Activated CD4-positive, alpha-beta T cell treated with anti-CD3 and anti-CD28 coated beads for 24 hours (primary cell): Measurements from ENCODE around the gene SHROOM1.
"Not testable (repeated sequence)": the region's sequence is repeated elsewhere in the genome, so short reads cannot be mapped to it uniquely, and the experiment has no call there.

Experiments used
- DNase-seq, 2 donors: peaks; one replicate each; pipeline ENCODE4 v3.0.0-alpha.2; 2020; ENCODE audit warnings: low read depth in 2 of 2

Gene SHROOM1, protein sequence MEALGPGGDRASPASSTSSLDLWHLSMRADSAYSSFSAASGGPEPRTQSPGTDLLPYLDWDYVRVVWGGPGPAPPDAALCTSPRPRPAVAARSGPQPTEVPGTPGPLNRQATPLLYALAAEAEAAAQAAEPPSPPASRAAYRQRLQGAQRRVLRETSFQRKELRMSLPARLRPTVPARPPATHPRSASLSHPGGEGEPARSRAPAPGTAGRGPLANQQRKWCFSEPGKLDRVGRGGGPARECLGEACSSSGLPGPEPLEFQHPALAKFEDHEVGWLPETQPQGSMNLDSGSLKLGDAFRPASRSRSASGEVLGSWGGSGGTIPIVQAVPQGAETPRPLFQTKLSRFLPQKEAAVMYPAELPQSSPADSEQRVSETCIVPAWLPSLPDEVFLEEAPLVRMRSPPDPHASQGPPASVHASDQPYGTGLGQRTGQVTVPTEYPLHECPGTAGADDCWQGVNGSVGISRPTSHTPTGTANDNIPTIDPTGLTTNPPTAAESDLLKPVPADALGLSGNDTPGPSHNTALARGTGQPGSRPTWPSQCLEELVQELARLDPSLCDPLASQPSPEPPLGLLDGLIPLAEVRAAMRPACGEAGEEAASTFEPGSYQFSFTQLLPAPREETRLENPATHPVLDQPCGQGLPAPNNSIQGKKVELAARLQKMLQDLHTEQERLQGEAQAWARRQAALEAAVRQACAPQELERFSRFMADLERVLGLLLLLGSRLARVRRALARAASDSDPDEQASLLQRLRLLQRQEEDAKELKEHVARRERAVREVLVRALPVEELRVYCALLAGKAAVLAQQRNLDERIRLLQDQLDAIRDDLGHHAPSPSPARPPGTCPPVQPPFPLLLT

DNA sequence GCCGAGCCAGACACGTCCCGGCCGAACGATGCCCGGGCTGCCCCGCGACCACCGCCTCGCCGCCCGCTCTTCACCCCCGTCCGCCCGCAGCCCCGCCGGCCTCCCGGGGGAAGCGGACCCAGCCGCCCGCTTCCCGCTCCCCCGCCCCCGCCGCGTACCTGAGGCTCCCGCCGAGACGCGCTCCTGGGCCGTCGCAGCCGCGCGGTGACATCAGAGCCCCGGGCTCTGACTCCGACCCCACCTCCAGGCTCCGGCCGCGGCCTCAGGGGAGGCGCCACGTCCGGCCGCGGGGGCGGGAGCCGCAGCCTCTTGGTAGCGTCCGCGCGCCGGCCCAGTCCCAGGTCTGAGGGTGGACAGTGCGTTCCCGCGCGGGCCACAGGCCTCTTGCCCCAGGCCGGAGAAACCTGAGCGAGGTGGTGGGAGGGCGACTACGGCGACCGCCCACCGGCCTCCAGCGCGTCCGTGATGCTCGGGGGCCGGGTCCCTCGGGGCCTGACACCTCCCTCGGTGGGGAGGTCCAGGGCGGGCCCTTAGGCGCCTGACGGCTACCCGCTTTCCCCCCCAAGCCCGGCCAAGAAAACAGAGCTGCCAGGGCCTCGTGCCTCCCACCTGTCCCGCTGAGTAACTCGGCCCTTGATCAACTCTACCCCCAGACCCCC lies at the start of gene SHROOM1:
Gene SHROOM1 (minus strand): TSS at position 212 of the 659 bp plus-strand sequence. CDS start 4,507 bp downstream, outside the sequence.
- DNase-seq: no peak

- no peak for DNase-seq
Measured at GRCh38 chr5:132877938-132878337, 47.5 kb upstream of the SHROOM1 start.

DNA sequence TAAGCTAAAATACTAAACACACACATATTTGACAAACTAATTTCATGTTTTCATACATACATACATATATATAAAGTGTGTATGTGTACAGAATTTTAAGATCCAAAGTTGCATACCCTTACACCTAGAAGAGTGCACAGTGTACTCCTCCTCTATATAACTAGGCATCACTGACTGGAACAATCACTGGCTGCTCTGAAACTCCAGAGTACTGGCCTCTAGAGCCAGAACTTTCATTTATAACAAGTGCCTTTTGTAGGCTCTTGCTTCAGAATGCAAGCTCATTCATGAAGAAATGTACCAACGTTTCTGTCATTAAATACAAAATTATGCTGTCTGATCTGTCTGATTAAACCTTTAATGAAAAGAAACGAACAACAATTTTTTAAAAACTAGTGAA lies 47.0 kb upstream of the SHROOM1 start:
- no peak for DNase-seq

GRCh38 chr5:132876020-132876759 lies 45.7 kb upstream of the SHROOM1 start:
- no peak for DNase-seq

DNA sequence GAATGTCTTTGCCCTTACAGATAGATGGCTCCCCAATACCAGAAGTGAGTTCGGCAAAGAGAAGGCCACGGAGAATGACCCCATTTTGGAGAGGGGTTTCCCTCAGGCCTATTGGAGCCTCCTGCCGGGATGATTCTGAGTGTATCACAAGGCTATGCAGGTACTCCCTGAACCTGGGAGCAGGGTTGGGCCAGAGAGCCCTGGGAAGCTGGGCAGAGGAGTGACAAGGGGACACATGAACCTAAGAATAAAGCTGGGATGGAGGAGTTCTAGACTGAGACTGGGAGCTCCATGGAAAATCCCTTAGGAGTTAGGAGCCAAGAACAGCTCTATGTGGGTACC lies 43.5 kb upstream of the SHROOM1 start:
- no peak for DNase-seq

DNA sequence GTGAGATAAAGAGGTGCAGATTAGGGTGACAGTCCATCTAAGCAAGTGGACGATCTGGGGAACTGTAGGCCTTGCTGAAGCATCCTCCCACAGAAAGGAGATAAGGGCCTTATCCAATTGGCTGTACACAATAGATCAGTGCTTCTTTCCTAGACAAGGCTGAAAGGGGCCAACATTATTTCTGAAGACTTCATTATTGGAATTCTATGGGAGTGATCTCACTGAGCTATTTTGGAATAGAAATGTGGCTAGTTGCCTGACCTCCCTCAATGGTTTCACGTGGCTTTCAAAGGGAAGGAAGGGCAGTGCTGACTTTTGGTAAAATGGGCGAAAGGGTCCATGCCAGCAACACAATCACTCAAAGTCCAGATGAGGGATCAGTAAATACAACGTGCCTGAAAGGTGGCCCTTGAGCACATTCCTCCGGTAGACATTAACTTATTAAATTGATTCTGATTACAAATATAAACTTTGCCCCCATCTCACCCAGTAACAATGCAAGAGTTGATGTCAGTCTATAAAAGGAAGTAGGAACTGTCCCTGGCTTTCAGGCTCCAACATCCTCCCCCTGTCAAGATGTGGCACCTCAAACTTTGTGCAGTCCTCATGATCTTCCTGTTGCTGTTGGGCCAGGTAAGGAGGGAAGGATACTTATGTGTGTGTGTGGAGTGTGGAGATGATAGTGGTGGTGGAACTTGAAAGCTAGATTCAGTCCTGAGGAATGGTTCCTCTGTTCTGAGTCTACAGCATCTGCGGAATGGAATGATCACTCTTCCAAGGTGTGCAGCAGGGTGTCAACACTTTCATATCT lies 42.9 kb upstream of the SHROOM1 start, which contains the start of gene LEAP2:
Gene LEAP2 (plus strand): TSS at position 550 of the 811 bp plus-strand sequence. CDS start 27 bp downstream, at position 577.
- no peak for DNase-seq

DNA sequence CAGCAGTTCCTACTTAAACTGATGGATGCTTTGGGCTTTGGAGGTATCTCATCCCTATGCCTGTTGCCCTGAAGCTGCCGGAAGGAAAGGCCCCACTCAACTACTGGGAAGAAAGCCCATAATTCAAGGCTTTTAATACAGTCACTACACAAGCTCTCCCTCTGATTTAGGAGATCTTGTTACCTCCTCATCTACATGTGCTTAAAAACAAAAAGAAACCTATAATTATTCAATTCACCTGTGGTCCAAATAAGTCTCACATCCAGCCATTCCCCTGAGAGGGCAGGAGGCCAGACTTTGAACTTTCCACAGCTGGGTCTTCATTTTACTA lies 42.3 kb upstream of the SHROOM1 start:
- no peak for DNase-seq

DNA sequence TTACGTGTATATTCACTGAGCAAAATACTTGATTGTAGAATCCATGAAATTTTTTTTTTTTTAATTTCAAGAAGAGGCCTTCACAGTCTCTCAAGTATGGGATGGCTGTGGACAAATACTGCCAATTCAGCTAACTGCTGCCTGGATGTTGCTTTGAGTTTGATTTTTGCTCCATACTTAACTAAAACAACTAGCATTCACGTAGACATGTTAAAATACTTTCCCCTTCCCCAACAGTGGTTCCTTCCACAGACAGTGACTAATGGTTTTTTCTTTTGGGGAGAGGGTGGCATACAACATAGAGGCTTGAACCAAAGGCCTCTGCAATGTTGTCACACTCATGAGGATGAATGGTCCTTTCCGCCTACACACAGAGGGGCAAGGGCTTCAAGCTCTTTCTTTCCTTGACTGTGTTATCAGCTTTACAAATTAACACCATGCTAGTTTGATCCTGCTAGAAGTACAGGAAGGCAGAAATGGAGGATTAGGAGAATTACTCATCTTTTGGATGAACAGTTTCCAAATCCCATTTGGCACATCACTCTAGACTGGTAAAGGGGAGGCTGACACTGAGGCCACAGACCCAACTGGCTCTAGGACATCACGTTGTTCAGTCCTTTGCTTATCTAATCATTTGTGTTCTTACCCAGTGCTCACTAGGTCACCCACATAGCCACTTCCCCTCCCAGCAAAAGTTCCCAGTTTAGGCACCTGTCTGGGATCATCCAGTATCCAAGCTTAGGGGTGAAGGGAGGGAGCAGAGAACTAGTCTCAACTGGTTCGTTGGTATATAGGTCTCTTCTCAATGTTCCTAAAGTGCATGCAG lies 41.2 kb upstream of the SHROOM1 start:
- DNase-seq: no peak

- DNase-seq: no peak
Measured at GRCh38 chr5:132870801-132871200, 40.4 kb upstream of the SHROOM1 start.

DNA sequence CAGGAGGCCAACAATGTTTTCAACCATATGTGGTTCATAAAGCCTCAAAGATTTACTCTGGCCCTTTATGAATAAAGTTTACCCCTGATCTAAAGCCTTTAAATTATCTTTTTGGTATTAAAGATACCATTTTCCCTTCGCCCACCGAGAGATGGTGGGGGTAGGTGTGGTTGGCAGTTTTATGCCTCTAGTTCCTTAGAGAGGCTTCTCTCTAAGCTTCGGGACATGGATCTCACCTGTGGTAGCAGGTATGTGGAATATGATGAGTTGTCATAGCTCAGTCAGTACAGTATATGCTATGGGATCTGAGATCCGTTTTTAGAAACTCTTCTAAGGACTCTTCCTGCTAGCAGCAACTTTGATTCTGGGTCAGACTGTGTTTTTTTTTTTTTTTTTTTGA lies 38.3 kb upstream of the SHROOM1 start:
- DNase-seq: no peak

GRCh38 chr5:132867046-132867451 lies 36.6 kb upstream of the SHROOM1 start:
- DNase-seq: no peak

DNA sequence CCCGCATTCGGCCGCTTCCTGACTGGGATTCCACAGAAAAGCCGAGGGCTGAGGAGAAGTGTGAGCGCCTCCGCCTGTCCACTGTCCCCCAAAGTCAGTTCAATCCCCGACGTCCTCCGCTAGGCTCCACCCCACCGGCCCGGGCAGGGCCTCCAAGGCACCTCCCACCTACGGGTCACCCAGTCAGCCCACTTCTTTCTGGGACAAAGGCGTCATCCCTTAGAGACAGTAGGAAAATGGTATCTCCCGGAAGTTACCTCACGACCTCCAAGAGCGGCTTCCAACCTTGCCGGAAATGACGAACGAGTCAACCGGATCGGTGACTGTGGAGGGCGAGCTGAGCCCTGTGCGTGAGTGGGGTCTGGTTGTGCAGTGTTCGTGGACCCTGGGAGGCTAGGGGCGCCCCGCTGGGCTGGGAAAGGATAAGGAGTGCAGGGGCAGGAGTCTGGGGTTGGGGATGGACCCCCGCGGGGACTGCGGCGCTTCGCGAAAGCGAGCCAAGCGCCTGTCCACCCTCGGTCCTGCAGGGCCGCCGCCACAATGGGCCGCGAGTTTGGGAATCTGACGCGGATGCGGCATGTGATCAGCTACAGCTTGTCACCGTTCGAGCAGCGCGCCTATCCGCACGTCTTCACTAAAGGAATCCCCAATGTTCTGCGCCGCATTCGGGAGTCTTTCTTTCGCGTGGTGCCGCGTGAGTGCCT lies 36.0 kb upstream of the SHROOM1 start, which contains the start of the genes GDF9 and UQCRQ:
Gene GDF9 (minus strand): TSS at position 128 of the 704 bp plus-strand sequence. CDS start 1,936 bp downstream, outside the sequence.
Gene UQCRQ (plus strand): TSS at position 301 of the 704 bp plus-strand sequence. CDS start 240 bp downstream, at position 541.
- DNase-seq: peak; percentile 85

DNA sequence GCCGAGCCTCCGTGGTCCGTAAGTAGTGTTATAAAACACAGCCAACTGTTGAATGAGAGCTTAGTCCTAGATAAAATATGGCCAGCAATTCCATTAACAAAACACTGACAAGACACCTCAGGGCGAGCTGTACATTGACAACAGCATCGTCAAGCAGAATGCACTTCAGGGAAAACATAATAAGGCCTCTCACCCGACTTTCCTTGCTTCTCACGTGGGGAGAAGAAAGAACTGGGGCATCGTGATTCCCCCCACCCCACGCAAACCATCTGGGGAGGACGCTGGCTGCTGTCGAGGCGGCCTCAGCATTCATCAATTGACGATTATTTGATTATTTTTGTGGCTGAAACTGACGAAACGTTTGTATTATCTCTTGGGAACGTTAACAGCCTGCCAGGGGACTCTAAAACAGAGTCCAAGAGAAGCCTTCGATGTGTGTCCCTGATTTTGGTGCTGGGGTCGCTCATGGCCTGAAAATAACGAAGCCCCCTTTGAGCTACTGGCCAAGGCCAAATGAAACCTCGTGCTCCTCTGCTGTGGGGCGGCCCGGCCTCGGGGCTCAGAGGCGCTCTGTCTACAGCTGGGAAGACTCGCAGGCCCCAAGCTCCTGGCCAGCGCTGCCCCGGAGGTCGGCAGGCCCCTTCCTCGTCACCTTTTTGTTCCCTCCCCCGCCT lies 35.4 kb upstream of the SHROOM1 start:
- DNase-seq: no peak

DNA sequence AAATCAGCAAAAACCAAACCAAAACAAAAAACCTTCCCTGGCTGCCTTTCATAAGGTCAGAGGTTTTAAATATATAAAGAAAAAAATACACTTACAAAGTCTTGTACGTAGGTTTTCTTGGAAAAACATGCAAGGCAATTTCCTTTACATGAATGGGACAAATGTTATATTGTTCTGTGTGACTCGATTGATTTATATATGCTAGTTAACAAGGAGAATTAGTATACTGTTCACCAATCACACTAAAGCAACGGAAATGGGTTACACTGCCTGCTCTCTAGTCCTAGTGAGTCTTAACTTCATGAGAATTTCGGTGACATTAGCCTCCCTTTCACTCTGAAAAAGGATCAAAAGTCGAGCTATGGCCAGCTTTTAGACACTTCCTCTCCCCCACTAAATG lies 30.3 kb upstream of the SHROOM1 start:
- DNase-seq: no peak

DNA sequence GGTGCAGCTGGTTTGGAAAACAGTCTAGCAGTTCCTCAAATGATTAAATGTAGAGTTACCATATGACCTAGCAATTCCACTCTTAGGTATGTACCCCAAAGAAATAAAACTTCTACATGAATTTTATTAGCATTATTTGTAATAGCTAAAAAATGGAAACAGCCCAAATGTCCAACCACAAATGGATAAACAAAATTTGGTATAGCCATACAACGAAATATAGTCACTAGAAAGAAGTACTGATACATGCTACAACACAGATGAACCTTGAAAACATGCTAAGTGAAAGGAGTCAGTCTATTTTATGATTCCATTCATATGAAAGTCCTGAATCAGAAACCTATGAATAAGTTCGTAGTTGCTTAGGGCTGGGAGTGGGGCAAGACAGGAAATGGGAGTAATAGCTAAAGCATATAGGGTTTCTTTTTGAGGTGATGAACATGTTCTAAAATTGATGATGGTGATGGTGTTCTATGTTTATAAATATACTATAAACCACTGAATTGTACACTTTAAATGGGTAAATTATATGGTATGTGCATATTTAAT lies 29.5 kb upstream of the SHROOM1 start:
- no peak for DNase-seq

- no peak for DNase-seq
Measured at GRCh38 chr5:132856011-132856410, 25.6 kb upstream of the SHROOM1 start.

DNA sequence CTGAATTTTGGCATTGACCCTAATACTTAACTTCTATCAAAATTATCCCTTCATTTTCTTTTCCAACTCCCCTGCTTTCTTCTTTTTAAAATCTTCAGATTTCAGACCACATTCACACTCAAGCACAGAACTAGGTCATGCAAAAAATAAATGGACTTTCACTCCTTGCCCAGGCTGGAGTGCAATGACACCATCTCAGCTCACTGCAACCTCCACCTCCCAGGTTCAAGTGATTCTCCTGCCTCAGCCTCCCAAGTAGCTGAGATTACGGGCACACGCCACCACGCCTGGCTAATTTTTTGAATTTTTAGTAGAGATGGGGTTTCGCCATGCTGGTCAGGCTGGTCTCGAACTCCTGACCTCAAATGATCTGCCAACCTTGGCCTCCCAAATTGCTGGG lies 24.5 kb upstream of the SHROOM1 start:
- not testable (repeated sequence) for DNase-seq

DNA sequence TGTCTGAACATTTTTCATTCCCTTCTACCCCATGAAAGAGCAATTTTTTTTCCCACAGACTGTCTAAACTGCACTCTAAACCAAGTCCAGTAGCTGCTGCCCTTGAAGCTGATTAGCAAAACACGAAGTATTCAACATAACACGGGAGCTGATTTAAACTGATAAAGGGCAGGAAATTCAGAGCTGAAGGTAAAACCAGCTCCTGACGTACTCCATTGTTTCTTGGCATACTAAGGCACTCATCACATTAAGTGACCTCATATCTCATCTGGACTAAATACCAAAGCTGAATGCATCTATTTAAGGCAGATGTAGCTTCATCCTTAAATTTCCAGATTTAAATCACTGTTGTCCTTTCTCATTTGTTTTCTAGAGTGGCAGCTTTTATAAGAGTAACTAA lies 23.9 kb upstream of the SHROOM1 start:
- DNase-seq: no peak
